Stomach (tissue), 9 donors: ENCODE data around the gene OSCAR. TPM values are rescaled to one million over a fixed set of nuclear protein-coding genes. Genes with fewer than 3 reads are reported as not detected.

Experiments
- DNase-seq, 2 donors: peaks; one replicate each; pipeline versions ENCODE4 v3.0.0 to v3.0.0-alpha.2; 2013 to 2019
- H3K27ac ChIP-seq, 5 donors: fragments of 200-600 bp in 4 of 5; sonication (generic) in 4 of 5; one replicate each; pipeline ENCODE4 v1.5.1; 2013 to 2019; ENCODE audit warnings: mild to moderate bottlenecking in 1 of 5, moderate library complexity in 1 of 5
- H3K27me3 ChIP-seq, 3 donors: fragments of 200-600 bp; sonication (generic); one replicate each; pipeline ENCODE4 v1.5.1; 2017 to 2019; ENCODE audit warnings: mixed run types in 1 of 3
- H3K36me3 ChIP-seq, 4 donors: fragments of 200-600 bp; sonication (generic); 1 replicate in 3 of 4; 2 replicates in 1 of 4; pipeline ENCODE4 v1.5.1; 2016 to 2019
- H3K4me1 ChIP-seq, 4 donors: fragments of 200-600 bp; sonication (generic); one replicate each; pipeline ENCODE4 v1.5.1; 2016 to 2019
- H3K4me3 ChIP-seq, 4 donors: fragments of 200-600 bp; sonication (generic) in 3 of 4; one replicate each; pipeline ENCODE4 v1.5.1; 2016 to 2019; ENCODE audit warnings: mild to moderate bottlenecking in 1 of 4
- H3K9me3 ChIP-seq, 4 donors: fragments of 200-600 bp; sonication (generic); one replicate each; pipeline ENCODE4 v1.5.1; 2016 to 2019
- CTCF ChIP-seq, 7 experiments: fragments of 450-650 bp in 4 of 7; fragments of 200-600 bp in 3 of 7; sonication (generic) in 3 of 7; IDR thresholded peaks; one replicate each; pipeline ENCODE4 v1.5.1; 2016 to 2019; ENCODE audit warnings: antibody characterized with exemption in 7 of 7, control low read depth in 2 of 7, mild to moderate bottlenecking in 1 of 7
- EP300 ChIP-seq: sonication (generic); formaldehyde crosslinking; IDR thresholded peaks from one replicate; pipeline ENCODE4 v1.6.1; 2017; ENCODE audit warnings: antibody characterized with exemption
- POLR2A ChIP-seq, 4 donors: fragments of 450-650 bp; IDR thresholded peaks; one replicate each; pipeline ENCODE4 v1.6.1; 2016; ENCODE audit warnings: antibody characterized with exemption in 4 of 4, control low read depth in 2 of 4, mild to moderate bottlenecking in 1 of 4, moderate library complexity in 1 of 4
- POLR2AphosphoS5 ChIP-seq, 3 donors: sonication (generic); formaldehyde crosslinking; IDR thresholded peaks; one replicate each; pipeline ENCODE4 v1.6.1; 2016; ENCODE audit warnings: antibody characterized with exemption in 3 of 3
- WGBS, 5 donors: extraction: QIAGEN DNeasy Blood & Tissue Kit in 3 of 5; methylation state at CpG; one replicate each; pipeline versions ENCODE4 v1.1.5 to v1.1.7; 2013 to 2018; 5-methylcytosine and 5-hydroxymethylcytosine counted together
- intact Hi-C: fragments of 100-400 bp; cut with DNase I; formaldehyde crosslinking; loops from one replicate; pipeline ENCODE4 v1.15.1; 2023; ENCODE audit warnings: low total_unique reads
- polyA plus RNA-seq, 3 donors: library from polyadenylated mRNA; stranded (reverse); fragments of 200-250 nt; gene quantifications; one replicate each; pipeline ENCODE4 v1.2.3, GENCODE V29; 2013
- total RNA-seq, 5 donors: library from RNA; depleted of rRNA; stranded (reverse); fragments of >200 nt; gene quantifications; one replicate each; pipeline versions ENCODE4 v1.1.0 to v1.2.3, GENCODE V29; 2014 to 2016
- donor health status: healthy with polysubstance abuse.
- donor health status: Bipolar disorder and iron deficiency.
- donor health status: healthy.

The OSCAR gene
- total and polyA plus RNA-seq, 8 donors = 0.45 to 2.6 (median 0.88) TPM; not detected in 4

- peaks cover 67 to 87% (median 81%) of the 10 kb centered on the region in 4 donors for H3K36me3 ChIP-seq
- no peaks in the 10 kb centered on the region for H3K4me1 ChIP-seq
- H3K27ac ChIP-seq = no peak overlapping the region
- intact Hi-C loops = no loop called here
- 96 to 98% (median 97%) methylated on average over 8 to 20 of the region's 20 CpGs for WGBS, 5 donors
- TF ChIP-seq POLR2AphosphoS5 (IDR thresholded peaks at IDR 0.05) (no peak), CTCF (IDR thresholded peaks at IDR 0.05) (no peak), POLR2A (IDR thresholded peaks at IDR 0.05) (no peak)
- H3K9me3 ChIP-seq = no peaks in the 10 kb centered on the region
- H3K27me3 ChIP-seq = no peaks in the 10 kb centered on the region
- no peak for DNase-seq
- H3K4me3 ChIP-seq = no peak overlapping the region
Measured at GRCh38 chr19:54129617-54129996, 29.0 kb upstream of the OSCAR start.

- intact Hi-C loops = no loop called here
- Histone ChIP-seq H3K27me3 (no peaks in the 10 kb centered on the region), H3K36me3 (peaks cover 73 to 93% (median 87%) of the 10 kb centered on the region in 4 donors), H3K4me1 (no peaks in the 10 kb centered on the region), H3K9me3 (no peaks in the 10 kb centered on the region), H3K4me3 (no peak overlapping the region), H3K27ac (no peak overlapping the region)
- WGBS, 5 donors = 88 to 96% (median 95%) methylated on average over 21 to 41 of the region's 41 CpGs
- no peak for TF ChIP-seq POLR2A (IDR thresholded peaks at IDR 0.05)
- no peak for TF ChIP-seq EP300
- TF ChIP-seq POLR2AphosphoS5 (IDR thresholded peaks at IDR 0.05) = no peak
- TF ChIP-seq CTCF (IDR thresholded peaks at IDR 0.05) = no peak
- no peak for DNase-seq
Measured at GRCh38 chr19:54128796-54129616, 28.4 kb upstream of the OSCAR start.

- DNase-seq = no peak
- H3K36me3 ChIP-seq = peaks cover 79 to 99% (median 93%) of the 10 kb centered on the region in 4 donors
- no peak overlapping the region for H3K27ac ChIP-seq
- H3K4me1 ChIP-seq = no peaks in the 10 kb centered on the region
- no peaks in the 10 kb centered on the region for H3K9me3 ChIP-seq
- intact Hi-C loops = no loop called here
- TF ChIP-seq EP300 (no peak), POLR2AphosphoS5 (IDR thresholded peaks at IDR 0.05) (no peak), CTCF (IDR thresholded peaks at IDR 0.05) (no peak), POLR2A (IDR thresholded peaks at IDR 0.05) (no peak)
- WGBS, 5 donors = 89 to 95% (median 94%) methylated on average over 11 to 20 of the region's 20 CpGs
- no peak overlapping the region for H3K4me3 ChIP-seq
- no peaks in the 10 kb centered on the region for H3K27me3 ChIP-seq
Measured at GRCh38 chr19:54128441-54128725, 27.8 kb upstream of the OSCAR start.

GRCh38 chr19:54127688-54128440, 27.3 kb upstream of the OSCAR start:
- H3K4me1 ChIP-seq = no peaks in the 10 kb centered on the region
- no peak overlapping the region for H3K4me3 ChIP-seq
- no peak for DNase-seq
- 89 to 94% (median 92%) methylated on average over 31 to 44 of the region's 44 CpGs for WGBS, 5 donors
- TF ChIP-seq EP300 = no peak
- no peak for TF ChIP-seq POLR2A (IDR thresholded peaks at IDR 0.05)
- no peak for TF ChIP-seq CTCF (IDR thresholded peaks at IDR 0.05)
- no peak for TF ChIP-seq POLR2AphosphoS5 (IDR thresholded peaks at IDR 0.05)
- H3K36me3 ChIP-seq = peaks cover 84 to 99% (median 95%) of the 10 kb centered on the region in 4 donors
- no peaks in the 10 kb centered on the region for H3K27me3 ChIP-seq
- no peaks in the 10 kb centered on the region for H3K9me3 ChIP-seq
- intact Hi-C loops = no loop called here
- no peak overlapping the region for H3K27ac ChIP-seq
